OCI-LY7 (cell line): ENCODE measurements around the gene KCNK5.

ENCODE experiments used
- CTCF ChIP-seq: fragments of 200-600 bp; sonication (generic); conservative IDR thresholded peaks from 2 replicates; pipeline ENCODE4 v1.5.1; 2014; ENCODE audit warnings: mild to moderate bottlenecking, antibody characterized with exemption, low read length, moderate library complexity, mixed read lengths
- EZH2phosphoT487 ChIP-seq: fragments of 200-600 bp; sonication (generic); IDR thresholded peaks from 2 replicates; pipeline ENCODE4 v1.6.1; 2018; ENCODE audit warnings: low read depth, borderline replicate concordance, mild to moderate bottlenecking, mixed run types, antibody characterized with exemption, low read length, moderate library complexity, mixed read lengths

- TF ChIP-seq CTCF (no peak), EZH2phosphoT487 (no peak)
Measured at GRCh38 chr6:39236742-39237141, 7.5 kb upstream of the KCNK5 start.
